GM19397 (cell line): ENCODE measurements around the gene SNAP29.
"Not testable (repeated sequence)": the region's sequence is repeated elsewhere in the genome, so short reads cannot be mapped to it uniquely, and the experiment has no call there.

Source experiments
- ATAC-seq: cut with Tn5 transposase; IDR thresholded peaks from one replicate; pipeline ENCODE4 v1.9.1; 2021; ENCODE audit warnings: mild to moderate bottlenecking, moderate library complexity; ENCODE audit not compliant: unreplicated experiment

The SNAP29 gene

DNA sequence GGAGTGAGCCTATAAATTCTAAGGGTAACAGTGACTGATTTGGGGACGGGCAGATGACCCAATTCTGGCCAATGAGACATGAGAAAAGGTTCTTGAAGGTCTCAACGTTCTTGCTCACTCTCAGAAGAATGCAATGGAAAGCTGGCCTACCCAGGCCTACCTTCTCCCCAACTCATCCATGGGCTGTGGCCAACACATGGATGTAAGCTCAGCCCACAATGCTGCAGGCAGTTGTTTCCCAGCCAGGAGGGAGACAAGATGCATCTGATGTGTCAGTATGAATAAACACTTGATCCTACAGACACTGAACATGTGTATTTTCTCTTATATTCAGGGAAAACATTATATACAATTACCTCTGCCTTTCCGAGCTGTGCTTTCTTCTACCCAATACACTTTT lies 24.6 kb upstream of the SNAP29 start:
- ATAC-seq = no peak

DNA sequence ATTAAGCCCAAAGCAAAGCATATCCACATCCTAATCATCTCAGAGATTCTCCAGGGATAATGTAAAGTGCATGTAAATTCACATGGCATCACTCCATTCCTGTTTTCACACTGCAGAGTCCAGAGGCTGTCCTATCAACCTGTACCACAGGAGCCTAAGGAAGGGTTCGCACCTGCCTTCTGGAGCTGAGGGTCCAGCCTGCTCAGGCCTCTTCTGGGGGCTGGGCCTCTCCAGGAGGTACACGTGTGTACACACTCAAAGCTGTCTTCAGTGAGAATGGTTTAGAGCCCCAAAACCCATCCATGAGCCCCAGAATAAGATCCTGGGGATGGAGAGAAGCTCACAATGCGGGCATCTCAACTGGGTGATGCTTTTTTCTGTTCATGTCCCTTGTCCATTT lies 24.1 kb upstream of the SNAP29 start:
- ATAC-seq = no peak

DNA sequence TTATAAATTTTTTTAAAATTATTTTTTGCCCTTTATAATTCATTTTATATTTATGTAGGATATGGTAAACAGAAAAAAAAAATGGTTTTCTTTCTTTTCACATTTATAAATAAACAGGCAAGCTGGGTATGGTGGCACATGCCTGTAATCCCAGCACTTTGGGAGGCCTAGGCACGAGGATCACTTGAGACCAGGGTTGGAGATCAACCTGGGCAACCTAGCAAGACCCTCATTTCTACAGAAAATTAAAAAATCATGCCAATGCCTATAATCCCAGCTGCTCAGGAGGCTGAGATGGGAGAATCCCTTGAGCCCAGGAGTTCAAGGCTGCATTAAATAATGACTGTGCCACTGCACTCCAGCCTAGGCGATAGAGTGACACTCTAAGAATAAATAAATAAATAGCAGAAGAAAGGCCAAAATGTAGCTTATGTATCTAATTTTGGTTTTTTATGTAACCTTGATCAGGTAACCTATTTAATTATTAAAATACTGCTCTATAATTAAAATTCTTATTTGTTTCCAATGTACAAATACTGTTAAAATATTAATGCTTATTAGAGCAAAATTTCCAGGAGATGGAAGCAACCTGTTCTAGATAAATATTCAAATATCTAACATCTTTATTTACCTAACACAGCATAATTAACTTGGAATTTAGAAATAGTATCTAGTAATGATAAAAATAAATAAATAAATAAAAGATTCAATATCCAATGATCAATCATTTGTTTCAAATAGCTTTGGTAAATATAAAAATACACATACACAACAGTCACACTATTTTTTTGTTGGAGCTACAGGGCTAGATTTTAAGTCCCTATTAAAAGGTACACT lies 21.6 kb upstream of the SNAP29 start:
- ATAC-seq = no peak

DNA sequence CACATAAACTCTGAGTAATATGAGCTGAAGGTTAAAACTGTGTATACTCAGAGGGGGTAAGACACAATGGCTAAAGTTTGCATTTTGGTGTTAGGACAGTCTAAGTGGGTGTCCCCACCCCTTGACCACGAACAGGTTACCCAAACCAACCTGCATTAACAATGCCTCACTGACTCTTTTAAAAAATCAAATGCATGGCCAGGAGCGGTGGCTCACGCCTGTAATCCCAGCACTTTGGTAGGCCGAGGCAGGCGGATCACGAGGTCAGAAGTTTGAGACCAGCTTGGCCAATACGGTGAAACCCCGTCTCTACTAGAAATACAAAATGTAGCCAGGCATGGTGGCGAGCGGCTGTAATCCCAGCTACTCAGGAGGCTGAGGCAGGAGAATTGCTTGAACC lies 19.5 kb upstream of the SNAP29 start:
- not testable (repeated sequence) for ATAC-seq

DNA sequence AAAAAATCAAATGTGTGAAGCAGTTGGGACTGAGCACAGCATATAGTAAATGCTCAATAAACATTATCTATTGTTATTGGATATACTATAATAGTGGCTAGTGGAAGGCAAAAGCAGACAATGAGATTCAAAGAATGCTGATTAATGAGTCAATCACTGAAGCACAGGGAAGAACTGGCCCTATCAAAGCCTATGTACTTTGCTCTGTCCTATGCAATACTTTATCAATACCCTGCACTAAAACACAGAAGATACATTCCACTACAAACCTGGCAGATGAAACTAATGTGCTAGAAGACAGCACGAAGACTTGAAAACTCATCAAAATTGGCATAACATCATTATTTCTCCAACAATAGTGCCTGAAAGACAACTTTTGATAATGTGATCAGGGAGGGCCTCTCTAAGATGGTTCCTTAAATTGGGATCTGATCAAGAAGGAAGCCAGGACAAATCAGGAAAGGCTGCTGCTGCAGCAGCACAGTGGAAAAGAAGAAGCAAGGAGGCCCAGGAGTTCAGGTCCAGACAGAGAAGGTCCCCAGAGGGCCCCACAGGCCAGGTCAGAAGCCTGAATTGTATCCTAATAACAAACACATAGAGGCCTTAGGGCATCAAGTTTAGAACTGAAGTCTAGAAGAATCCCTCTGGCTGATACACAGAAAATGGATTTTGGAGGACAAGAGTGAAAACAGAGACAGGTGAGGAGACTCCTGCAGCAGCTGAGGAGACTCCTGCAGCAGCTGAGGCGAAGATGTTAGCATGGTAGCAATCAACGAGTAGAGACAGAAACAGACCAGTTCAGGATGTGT lies 18.8 kb upstream of the SNAP29 start:
- no peak for ATAC-seq

DNA sequence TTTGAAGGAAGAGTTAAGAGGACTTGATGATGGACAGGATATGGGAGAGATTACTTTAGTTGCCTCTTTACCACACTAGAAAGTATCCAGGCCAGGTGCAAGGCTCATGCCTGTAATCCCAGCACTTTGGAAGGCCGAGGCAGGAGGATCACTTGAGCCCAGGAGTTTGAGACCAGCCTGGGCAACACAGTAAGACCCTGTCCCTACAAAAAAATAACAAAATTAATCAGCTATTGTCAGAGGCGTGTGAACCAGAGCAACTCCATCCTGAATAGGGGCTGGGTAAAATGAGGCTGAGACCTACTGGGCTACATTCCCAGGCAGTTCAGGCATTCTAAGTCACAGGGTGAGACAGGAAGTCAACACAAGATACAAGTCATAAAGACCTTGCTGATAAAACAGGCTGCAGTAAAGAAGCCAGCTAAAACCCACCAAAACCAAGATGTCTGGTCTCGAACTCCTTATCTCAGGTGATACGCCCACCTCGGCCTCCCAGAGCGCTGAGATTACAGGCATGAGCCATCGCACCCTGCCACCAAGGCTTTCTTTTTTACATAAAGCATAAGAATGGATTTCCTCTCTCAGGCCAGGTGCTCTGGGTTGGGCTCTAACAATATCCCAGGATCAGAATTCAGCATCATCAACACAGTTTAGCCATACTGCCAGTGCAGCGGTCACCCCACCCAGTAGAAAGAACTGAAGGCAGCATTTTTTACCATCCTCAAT lies 18.0 kb upstream of the SNAP29 start:
- ATAC-seq = no peak

DNA sequence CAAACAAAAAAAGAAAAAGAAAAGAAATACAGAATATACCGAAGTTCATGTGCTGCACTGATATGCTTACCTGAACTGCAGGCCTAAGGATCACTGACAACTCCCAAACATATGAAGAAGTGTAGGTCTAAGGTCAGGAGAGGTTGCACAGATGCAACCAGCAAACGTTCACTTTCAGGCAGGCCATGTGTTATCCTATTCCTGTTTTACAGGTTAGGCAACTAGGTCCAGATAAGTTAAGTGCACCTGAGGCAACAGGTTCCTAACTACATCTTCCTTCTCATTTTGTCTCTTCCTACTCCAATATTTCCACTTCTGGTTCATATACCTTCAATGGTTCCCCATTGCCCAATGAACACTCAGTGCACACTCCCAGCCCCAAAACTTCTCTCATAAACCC lies 15.3 kb upstream of the SNAP29 start:
- no peak for ATAC-seq

DNA sequence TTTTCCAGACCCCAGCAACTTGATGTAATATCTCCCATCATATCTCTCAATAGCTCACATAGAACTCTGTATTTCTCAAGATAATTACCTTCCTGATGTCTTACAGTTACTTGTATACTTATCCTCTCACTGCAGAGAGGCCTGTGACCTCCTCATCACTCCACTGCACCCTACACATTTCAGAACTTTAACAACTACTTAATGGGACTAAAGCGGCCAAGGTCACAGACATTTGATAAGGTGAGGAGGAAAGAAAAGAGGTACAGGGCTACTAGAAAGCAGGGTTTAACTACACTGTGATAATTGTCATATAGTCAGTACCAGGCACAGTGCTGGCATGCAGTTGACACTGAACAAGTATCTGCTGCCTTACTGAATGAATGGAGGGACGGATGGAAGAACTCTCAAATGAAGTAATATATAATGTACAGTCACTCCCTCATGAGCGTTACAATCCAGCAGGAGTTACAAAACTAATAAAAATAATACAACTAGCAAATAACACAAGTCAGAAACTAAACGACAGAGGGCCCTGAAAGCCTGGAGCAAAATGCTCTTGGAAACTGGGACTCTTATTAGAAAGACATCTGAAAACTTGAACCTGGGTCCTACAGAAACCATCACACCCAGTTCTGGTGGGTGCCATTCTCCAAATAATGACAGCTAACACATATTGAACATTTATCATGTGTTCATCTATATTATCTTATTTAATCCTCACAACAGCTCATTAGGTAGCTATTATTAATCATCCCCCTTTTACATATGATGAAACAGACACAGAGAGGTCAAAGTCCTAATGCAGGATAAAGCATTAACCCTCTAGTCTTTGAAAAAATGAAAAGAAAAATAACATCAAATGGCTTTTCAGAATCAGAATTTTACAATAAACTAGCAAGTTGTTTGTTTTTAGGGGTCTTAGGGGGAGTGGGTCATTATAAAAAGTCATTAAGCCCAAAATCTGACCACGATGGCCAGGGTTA lies 14.5 kb upstream of the SNAP29 start:
- ATAC-seq = no peak

DNA sequence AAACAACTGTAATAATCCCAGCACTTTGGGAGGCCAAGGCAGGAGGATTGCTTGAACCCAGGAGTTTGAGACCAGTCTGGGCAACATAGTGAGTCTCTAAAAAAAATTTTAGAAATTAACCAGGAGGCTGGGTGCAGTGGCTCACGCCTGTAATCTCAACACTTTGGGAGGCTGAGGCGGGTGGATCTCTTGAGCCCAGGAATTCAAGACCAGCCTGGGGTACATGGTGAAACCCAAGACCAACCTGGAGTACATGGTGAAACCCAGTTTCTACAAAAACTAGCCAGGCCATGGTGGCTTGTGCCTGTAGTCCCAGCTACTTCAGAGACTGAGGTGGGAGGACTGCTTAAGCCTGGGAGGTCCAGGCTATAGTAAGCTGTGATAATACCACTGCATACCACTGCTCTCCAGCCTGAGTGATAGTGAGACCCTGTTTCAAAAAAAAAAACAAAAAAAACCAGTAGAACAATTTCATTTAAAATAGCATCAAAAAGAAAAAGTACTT lies 11.4 kb upstream of the SNAP29 start:
- ATAC-seq = no peak

DNA sequence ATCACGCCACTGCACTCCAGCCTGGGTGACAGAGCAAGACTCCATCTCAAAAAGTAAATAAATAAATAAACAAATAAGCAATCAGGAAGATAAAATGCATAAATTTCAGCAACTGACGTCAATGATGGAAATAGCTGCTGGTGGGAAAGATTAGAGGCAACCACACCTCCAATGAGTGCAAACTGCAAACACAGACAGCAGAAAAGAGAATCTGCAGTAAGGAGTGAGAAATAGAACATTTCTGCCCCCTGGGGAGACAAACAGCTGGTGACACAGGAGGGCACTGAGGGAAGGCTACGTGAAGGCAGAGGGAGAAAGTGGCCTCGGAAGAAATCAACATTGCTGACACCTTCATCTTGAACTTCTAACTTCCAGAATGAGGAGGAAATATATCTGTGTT lies 6.7 kb upstream of the SNAP29 start:
- ATAC-seq = no peak

DNA sequence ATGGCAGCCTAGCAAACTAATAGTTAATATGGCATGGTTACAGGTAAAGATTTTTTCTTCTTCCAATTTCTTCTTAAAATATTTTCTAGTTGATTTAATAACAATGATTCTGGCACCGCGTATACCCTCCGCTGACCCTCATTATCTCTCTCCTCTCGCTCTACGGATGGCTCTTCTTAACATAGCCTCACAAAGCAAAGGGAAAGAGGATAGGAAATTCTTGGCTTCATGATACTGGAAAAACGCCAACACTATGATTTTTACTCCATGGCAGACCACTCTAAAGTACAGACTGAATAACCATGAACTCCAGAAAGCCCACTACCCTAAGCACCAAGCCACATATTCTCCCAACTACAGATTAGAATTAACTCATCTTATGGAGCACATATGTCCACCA lies 6.3 kb upstream of the SNAP29 start:
- ATAC-seq = no peak

DNA sequence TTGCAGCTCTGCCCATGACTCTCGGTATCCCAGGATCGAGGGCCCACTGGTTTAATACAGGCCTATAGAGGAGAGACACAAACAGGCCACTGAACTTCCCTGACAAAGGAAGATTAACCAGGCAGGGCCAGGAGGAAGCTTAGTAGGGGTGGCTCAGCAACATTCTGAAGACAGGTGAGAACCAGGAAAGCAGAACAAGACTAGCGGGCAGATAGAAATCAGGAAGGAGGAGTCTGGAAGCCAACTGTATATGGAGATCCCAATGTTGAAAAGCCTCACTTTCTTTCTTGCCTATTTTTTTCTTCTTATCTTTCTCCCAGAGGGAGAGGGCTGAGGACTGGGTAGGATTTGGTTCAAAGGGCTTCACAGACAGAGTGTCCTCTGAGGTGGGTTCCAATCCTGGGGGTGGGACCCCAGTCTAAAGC lies 5.6 kb upstream of the SNAP29 start:
- ATAC-seq = no peak

DNA sequence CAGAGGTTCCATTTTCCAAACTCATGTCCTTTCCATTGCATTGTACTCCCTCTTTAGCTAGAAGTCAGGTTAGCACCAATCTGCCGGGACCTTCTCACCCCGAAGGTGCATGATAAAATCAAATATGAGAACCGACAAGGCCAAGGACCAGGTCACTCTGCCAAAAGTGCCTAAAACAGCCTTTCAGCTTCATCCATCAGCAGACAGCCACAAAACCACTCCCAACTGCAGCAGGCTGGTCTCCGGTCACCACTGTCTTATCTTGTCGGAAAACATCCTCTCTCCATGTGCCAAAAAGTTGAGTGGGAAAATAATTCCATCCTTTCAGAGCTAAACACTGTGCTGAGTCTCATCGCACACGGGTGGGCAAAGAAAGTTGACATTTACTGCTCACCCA lies 1.6 kb upstream of the SNAP29 start:
- ATAC-seq = no peak

DNA sequence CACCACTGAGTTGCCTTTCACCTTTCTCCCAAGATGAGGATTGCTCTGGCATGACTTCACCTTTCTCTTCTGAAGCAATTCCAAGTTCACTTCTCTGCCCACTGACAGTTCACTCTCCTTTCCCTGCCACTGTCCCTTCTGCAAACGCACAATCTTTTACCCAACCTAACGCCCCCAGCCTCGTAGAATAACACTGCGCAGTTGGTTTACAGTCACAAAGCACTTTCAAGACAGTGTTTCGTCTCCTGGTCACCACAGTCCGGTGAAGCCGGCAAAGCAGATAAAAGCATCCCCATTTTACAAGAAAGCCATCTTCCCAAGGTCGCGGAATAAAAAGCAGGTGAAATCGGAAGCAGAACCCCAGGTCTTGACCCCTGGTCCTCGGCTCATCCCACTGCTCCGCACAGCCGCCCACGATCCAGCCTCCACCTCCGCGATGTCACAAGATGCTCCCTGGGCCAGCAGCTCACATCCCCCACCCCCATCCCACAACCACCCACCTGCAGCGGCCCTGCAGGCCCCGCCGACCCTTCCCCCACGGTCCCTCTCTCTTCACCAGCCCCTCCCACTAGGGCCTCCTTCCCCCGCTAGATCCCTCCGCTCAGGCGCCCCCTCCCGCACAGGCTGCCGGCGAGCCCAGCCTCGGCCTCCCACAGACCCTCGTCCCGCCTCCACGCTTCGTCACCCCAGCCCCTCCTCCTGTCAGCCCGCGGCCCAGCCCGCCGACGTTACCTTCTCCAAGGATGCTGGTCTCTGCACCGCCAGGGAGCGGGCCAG lies 781 bp upstream of the SNAP29 start:
- peak; percentile 44 for ATAC-seq

DNA sequence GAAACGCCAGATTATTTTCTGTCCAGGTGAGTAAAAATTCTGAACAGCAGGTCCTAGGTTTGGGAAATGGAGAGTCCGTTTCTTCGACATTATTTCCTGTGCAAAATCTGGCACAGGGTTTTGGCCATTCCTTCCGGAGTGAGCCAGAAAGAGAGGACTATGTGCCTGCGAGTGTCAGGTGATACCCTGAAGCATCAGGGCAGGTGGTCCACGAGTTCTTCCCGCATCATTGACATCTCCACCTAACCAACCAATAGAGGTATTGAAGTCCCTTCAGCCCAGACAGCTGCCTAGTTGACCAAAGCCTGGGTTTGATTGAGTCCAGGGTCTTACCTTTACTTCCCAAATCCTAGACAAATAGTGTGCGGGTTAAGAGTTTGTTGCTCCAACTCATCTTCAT lies 808 bp downstream of the SNAP29 start:
- ATAC-seq = no peak

DNA sequence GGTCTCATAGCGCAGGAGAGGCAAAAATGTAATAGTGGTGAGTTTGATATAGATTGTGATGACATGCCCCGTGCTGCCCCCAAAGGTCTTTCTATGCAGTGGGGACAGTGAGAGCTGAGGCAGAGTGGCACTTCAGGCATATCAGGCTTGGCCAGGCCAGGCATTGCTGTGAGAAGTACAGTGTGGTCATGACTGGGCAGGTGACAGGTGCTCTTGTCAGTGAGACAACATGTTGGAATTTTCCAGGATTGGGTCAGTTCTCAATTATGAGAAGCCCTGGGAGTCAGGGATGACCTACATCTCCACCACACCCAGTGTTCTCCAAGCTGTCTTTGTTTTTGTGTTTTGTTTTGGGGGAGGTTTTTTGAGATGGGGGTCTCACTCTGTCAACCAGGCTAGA lies 3.7 kb downstream of the SNAP29 start:
- no peak for ATAC-seq

DNA sequence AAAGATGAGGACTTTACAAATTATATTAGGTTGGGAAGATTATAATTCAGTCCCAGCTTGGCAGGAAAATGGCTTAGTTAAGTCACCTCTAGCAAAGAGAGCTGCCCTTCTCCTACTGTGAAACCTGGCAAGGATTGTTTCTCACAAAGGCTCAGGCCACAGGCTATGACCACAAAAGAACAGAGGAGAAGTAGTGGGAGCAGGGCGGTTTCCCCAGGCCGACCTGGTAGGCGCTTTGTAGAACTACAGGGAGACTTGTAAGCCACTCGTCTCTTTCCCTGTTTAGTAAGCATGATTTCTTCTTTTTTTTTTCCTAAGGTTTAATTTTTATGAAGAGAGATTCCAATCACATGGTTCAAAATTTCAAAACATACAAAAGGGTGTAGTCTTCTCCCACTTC lies 4.6 kb downstream of the SNAP29 start:
- no peak for ATAC-seq

DNA sequence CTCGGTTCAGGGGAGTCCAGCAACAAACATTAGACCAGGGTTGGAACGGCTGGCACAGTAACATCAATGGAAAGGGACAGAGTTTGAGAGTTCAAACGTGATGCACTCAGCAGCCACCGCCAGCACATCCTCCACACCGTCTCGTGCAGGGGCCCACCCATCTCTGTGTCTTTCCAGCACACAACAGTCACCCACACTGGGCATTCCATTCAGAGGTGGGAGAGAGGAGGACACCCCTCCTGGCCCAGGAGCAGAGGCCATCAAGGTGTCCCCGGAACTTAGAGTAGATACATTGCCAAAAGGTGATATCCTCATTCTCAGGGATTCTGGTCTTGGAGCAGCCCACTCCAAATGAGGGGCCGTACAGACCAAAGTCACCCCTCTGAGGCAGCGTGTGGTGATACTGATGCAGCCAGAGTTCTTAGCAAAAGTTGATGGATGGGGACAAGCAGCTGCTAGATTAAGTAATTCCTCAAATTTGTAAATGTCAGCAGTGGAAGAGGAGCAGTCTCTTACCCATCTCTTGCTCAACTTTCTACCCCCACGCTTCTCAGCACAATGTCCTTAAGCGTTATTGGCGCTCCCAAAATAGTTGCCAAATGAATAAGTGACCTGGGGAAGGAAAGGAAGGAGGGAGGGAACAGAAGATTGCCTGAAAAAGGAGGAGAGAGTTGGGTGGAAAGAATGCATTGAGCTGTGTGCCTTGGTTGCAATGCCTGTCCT lies 5.5 kb downstream of the SNAP29 start:
- no peak for ATAC-seq

DNA sequence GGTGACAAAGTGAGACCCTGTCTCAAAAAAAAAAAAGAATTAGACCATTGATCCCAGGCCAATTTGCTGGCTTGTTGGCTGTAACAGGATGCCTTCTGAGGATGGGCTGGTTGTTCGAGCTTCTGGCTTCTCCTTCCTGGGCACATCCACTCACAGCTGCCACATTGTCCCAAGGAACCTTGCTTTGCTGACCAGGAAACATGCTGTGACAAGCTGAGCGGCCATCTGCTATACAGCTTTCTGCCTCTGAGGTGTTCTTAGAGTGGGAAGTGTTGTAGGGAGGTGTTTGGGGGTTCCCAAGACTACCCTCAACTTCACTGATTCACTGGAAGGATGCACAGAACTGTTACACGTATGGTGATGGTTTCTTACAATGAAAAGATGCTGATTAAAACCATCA lies 6.5 kb downstream of the SNAP29 start:
- ATAC-seq = no peak
